ENCODE measurements around the gene MIS18A.
"Not testable (repeated sequence)": the region's sequence is repeated elsewhere in the genome, so short reads cannot be mapped to it uniquely, and the experiment has no call there.

GRCh38 chr21:32310976-32311375 is 32.1 kb upstream of the MIS18A start:
- not testable (repeated sequence) for TF ChIP-seq SUPT20H (IDR thresholded peaks at IDR 0.05; ENCODE audit: borderline replicate concordance, control insufficient read depth, low read depth, low read length); MXI1 (IDR thresholded peaks at IDR 0.05; ENCODE audit: low read depth, low read length); RAD21 (IDR thresholded peaks at IDR 0.05; ENCODE audit: insufficient read depth, low read depth, low read length); CTCF (IDR thresholded peaks at IDR 0.05 in 2 of 3, conservative IDR thresholded peaks at IDR 0.05 in 1 of 3; ENCODE audit: control insufficient read depth in 2 of 3, extremely low read depth in 1 of 3, insufficient read depth in 1 of 3, low read depth in 3 of 3, low read length in 3 of 3); GABPA (IDR thresholded peaks at IDR 0.05; ENCODE audit: low read depth); KAT2A (conservative IDR thresholded peaks at IDR 0.05; ENCODE audit: control insufficient read depth, low read depth, low read length); KDM1A (IDR thresholded peaks at IDR 0.05; ENCODE audit: borderline replicate concordance); EZH2 (IDR thresholded peaks at IDR 0.05; ENCODE audit: borderline replicate concordance, control insufficient read depth, low read depth, low read length); MAX (IDR thresholded peaks at IDR 0.05; ENCODE audit: low read depth, low read length); ELK1 (IDR thresholded peaks at IDR 0.05; ENCODE audit: low read depth, low read length)
